H1 (cell line): ENCODE results near the gene TXK. TPM values are rescaled to one million over a fixed set of nuclear protein-coding genes. Genes with fewer than 3 reads are reported as not detected.
A peak's percentile ranks its signal among the peaks of the same experiment; 100 is the strongest.

Source experiments
- BACH1 ChIP-seq: IDR thresholded peaks from 2 replicates; pipeline ENCODE4 v1.6.1; 2012; ENCODE audit warnings: low read length, improper control_type of control experiment
- CTBP2 ChIP-seq: IDR thresholded peaks from 2 replicates; pipeline ENCODE4 v1.7.0; 2011; ENCODE audit warnings: borderline replicate concordance, mild to moderate bottlenecking, moderate library complexity, mixed read lengths, low read length; ENCODE audit not compliant: insufficient read depth, insufficient read length
- EGR1 ChIP-seq: IDR thresholded peaks from 2 replicates; pipeline ENCODE4 v1.6.1; 2011; ENCODE audit warnings: low read depth, low read length, borderline replicate concordance
- POLR2AphosphoS5 ChIP-seq: IDR thresholded peaks from 2 replicates; pipeline ENCODE4 v1.6.1; 2011; ENCODE audit warnings: low read depth, low read length
- SP1 ChIP-seq: IDR thresholded peaks from 2 replicates; pipeline ENCODE4 v1.6.1; 2011; ENCODE audit warnings: low read depth, low read length
- TAF1 ChIP-seq: IDR thresholded peaks from 2 replicates; pipeline ENCODE4 v1.6.1; 2011; ENCODE audit warnings: mild to moderate bottlenecking, low read depth, low read length
- YY1 ChIP-seq: IDR thresholded peaks from 2 replicates; pipeline ENCODE4 v1.6.1; 2011; ENCODE audit warnings: low read depth, mild to moderate bottlenecking, low read length
- ZNF274 ChIP-seq: IDR thresholded peaks from 2 replicates; pipeline ENCODE4 v1.7.0; 2012; ENCODE audit warnings: low read length, borderline replicate concordance; ENCODE audit errors: extremely low read depth
- polyA plus RNA-seq, 7 experiments: library from polyadenylated mRNA; depleted of rRNA in 3 of 7; stranded (reverse) in 5 of 7; unstranded in 2 of 7; fragments of >200 nt in 5 of 7; fragments of 200-250 nt in 2 of 7; gene quantifications; 1 replicate in 5 of 7; 2 replicates in 1 of 7; 4 replicates in 1 of 7; pipeline versions ENCODE4 v1.2.1 to v1.2.3, GENCODE V29; 2011 to 2013; ENCODE audit warnings: missing spikeins in 2 of 7, mixed read lengths in 2 of 7
- total RNA-seq: library from RNA; stranded (reverse); fragmentation: NEBNext Ultra II Directional; extraction: Animal tissue kit (Norgen Biotek cat#: 25700); gene quantifications from 2 replicates; pipeline ENCODE4 v1.2.1, GENCODE V29; 2021
- TF ChIP-seq, protein P1 (sequence below): fragments of 300-600 bp; sonication (generic); IDR thresholded peaks from 2 replicates; pipeline ENCODE4 v1.7.1; 2012; ENCODE audit warnings: low read length, moderate library complexity, mild to moderate bottlenecking, inconsistent platforms; ENCODE audit not compliant: insufficient replicate concordance
- TF ChIP-seq, protein P2 (sequence below): IDR thresholded peaks from 2 replicates; pipeline ENCODE4 v1.6.1; 2011; ENCODE audit warnings: low read depth, mild to moderate bottlenecking, low read length; ENCODE audit not compliant: insufficient read depth

The TXK gene
- total and polyA plus RNA-seq, 2 of the 8 experiments (the other 6 are each of a cell fraction or from before 2014, with no cell fraction given), result not detected

DNA sequence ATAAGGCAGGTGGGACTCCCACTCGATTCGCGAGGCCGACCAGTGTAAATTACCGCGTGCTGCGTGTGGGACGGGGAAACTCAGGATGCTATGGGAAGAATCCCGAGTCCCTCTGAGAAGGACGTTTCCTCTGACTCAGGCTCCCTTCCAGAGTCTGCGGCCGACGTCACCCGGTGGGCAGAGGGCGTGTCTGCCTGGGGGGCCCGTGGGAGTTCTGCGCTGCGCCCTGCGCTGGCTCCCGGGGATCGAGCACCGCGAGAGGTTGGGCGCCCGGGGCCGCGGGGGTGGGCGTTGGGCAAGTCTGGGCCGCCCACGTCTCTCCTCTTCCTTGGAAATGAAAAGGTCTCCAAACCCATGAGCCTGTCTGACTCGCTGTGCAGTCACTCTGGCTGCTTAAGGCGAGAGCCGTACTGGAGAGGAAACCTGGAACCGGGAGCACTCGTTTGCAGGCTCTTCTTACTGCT is 116.9 kb downstream of the TXK start (continued):
- TF ChIP-seq, protein P1, sequence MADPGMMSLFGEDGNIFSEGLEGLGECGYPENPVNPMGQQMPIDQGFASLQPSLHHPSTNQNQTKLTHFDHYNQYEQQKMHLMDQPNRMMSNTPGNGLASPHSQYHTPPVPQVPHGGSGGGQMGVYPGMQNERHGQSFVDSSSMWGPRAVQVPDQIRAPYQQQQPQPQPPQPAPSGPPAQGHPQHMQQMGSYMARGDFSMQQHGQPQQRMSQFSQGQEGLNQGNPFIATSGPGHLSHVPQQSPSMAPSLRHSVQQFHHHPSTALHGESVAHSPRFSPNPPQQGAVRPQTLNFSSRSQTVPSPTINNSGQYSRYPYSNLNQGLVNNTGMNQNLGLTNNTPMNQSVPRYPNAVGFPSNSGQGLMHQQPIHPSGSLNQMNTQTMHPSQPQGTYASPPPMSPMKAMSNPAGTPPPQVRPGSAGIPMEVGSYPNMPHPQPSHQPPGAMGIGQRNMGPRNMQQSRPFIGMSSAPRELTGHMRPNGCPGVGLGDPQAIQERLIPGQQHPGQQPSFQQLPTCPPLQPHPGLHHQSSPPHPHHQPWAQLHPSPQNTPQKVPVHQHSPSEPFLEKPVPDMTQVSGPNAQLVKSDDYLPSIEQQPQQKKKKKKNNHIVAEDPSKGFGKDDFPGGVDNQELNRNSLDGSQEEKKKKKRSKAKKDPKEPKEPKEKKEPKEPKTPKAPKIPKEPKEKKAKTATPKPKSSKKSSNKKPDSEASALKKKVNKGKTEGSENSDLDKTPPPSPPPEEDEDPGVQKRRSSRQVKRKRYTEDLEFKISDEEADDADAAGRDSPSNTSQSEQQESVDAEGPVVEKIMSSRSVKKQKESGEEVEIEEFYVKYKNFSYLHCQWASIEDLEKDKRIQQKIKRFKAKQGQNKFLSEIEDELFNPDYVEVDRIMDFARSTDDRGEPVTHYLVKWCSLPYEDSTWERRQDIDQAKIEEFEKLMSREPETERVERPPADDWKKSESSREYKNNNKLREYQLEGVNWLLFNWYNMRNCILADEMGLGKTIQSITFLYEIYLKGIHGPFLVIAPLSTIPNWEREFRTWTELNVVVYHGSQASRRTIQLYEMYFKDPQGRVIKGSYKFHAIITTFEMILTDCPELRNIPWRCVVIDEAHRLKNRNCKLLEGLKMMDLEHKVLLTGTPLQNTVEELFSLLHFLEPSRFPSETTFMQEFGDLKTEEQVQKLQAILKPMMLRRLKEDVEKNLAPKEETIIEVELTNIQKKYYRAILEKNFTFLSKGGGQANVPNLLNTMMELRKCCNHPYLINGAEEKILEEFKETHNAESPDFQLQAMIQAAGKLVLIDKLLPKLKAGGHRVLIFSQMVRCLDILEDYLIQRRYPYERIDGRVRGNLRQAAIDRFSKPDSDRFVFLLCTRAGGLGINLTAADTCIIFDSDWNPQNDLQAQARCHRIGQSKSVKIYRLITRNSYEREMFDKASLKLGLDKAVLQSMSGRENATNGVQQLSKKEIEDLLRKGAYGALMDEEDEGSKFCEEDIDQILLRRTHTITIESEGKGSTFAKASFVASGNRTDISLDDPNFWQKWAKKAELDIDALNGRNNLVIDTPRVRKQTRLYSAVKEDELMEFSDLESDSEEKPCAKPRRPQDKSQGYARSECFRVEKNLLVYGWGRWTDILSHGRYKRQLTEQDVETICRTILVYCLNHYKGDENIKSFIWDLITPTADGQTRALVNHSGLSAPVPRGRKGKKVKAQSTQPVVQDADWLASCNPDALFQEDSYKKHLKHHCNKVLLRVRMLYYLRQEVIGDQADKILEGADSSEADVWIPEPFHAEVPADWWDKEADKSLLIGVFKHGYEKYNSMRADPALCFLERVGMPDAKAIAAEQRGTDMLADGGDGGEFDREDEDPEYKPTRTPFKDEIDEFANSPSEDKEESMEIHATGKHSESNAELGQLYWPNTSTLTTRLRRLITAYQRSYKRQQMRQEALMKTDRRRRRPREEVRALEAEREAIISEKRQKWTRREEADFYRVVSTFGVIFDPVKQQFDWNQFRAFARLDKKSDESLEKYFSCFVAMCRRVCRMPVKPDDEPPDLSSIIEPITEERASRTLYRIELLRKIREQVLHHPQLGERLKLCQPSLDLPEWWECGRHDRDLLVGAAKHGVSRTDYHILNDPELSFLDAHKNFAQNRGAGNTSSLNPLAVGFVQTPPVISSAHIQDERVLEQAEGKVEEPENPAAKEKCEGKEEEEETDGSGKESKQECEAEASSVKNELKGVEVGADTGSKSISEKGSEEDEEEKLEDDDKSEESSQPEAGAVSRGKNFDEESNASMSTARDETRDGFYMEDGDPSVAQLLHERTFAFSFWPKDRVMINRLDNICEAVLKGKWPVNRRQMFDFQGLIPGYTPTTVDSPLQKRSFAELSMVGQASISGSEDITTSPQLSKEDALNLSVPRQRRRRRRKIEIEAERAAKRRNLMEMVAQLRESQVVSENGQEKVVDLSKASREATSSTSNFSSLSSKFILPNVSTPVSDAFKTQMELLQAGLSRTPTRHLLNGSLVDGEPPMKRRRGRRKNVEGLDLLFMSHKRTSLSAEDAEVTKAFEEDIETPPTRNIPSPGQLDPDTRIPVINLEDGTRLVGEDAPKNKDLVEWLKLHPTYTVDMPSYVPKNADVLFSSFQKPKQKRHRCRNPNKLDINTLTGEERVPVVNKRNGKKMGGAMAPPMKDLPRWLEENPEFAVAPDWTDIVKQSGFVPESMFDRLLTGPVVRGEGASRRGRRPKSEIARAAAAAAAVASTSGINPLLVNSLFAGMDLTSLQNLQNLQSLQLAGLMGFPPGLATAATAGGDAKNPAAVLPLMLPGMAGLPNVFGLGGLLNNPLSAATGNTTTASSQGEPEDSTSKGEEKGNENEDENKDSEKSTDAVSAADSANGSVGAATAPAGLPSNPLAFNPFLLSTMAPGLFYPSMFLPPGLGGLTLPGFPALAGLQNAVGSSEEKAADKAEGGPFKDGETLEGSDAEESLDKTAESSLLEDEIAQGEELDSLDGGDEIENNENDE, result no peak
- TF ChIP-seq, protein P2, sequence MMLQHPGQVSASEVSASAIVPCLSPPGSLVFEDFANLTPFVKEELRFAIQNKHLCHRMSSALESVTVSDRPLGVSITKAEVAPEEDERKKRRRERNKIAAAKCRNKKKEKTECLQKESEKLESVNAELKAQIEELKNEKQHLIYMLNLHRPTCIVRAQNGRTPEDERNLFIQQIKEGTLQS, result no peak
- TF ChIP-seq TAF1 (no peak), SP1 (no peak), EGR1 (0 out of 2 replicates have a peak, but pooled peaks have one; percentile 47), POLR2AphosphoS5 (no peak), CTBP2 (no peak), ZNF274 (no peak), BACH1 (no peak), YY1 (no peak)
